Measurements from ENCODE around the gene GSTA2. TPM values are rescaled to one million over a fixed set of nuclear protein-coding genes. Genes with fewer than 3 reads are reported as not detected.

The GSTA2 gene
- total and polyA plus RNA-seq, 2 of the 13 experiments (the other 11 are each of a cell fraction or from before 2014, with no cell fraction given): 0.75 to 13.7 TPM

DNA sequence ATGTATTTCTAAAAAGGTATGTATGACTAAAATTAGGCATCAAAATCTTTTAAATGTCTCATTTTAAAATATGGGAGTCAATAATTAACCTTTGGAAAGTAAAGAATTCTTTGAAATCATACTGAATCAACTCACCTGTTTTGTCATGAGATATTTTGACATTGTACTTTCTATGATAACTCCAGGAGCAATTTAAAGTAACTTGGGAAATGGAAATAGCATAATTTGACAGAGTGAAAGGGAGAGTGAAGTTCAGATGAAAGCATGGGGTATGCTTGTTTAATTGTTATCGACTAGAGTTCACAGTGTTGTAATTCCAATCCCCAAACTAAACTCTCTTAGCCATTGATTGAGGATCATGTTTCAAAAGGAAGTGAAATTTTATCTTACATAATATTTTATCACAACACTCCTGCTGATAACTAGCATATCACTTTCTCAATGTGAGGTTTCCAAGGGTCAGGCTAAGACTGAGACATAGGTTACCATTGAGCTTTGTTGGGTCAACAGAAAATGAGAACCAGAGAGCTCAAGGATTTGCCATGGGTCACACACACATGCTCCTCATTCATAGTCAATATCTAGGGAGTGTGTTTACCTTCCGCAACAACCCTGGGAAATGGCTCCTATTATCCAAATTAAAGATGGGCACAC, 38.0 kb upstream of the GSTA2 start (continued):
- TF ChIP-seq, protein P1, sequence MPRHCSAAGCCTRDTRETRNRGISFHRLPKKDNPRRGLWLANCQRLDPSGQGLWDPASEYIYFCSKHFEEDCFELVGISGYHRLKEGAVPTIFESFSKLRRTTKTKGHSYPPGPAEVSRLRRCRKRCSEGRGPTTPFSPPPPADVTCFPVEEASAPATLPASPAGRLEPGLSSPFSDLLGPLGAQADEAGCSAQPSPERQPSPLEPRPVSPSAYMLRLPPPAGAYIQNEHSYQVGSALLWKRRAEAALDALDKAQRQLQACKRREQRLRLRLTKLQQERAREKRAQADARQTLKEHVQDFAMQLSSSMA (CRISPR knock-in tag; IDR thresholded peaks at IDR 0.05): no peak
- TF ChIP-seq ZNF644 (CRISPR knock-in tag; IDR thresholded peaks at IDR 0.05; ENCODE audit: low read depth) (peak; percentile 73), ZNF136 (CRISPR knock-in tag; IDR thresholded peaks at IDR 0.05; ENCODE audit: low read depth) (no peak), PRMT3 (CRISPR knock-in tag; IDR thresholded peaks at IDR 0.05; ENCODE audit: borderline replicate concordance, low read depth) (no peak), TCF7L2 (IDR thresholded peaks at IDR 0.05; ENCODE audit: low read depth, low read length) (no peak; the same call in 1 of the 2 replicates), IKZF1 (IDR thresholded peaks at IDR 0.05) (no peak), NFIB (CRISPR knock-in tag; IDR thresholded peaks at IDR 0.05; ENCODE audit: borderline replicate concordance) (no peak), ETV6 (CRISPR knock-in tag; conservative IDR thresholded peaks at IDR 0.05) (no peak), ARHGAP35 (CRISPR knock-in tag; IDR thresholded peaks at IDR 0.05; ENCODE audit: borderline replicate concordance) (no peak), SCMH1 (CRISPR knock-in tag; IDR thresholded peaks at IDR 0.05; ENCODE audit: borderline replicate concordance) (no peak), MLLT10 (CRISPR knock-in tag; IDR thresholded peaks at IDR 0.05) (no peak), ZNF562 (CRISPR knock-in tag; IDR thresholded peaks at IDR 0.05; ENCODE audit: borderline replicate concordance) (no peak), SALL1 (CRISPR knock-in tag; IDR thresholded peaks at IDR 0.05) (peak; percentile 81)
- TF ChIP-seq, protein P2, sequence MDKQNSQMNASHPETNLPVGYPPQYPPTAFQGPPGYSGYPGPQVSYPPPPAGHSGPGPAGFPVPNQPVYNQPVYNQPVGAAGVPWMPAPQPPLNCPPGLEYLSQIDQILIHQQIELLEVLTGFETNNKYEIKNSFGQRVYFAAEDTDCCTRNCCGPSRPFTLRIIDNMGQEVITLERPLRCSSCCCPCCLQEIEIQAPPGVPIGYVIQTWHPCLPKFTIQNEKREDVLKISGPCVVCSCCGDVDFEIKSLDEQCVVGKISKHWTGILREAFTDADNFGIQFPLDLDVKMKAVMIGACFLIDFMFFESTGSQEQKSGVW (CRISPR knock-in tag; IDR thresholded peaks at IDR 0.05; ENCODE audit: borderline replicate concordance): no peak
- TF ChIP-seq, protein P3, sequence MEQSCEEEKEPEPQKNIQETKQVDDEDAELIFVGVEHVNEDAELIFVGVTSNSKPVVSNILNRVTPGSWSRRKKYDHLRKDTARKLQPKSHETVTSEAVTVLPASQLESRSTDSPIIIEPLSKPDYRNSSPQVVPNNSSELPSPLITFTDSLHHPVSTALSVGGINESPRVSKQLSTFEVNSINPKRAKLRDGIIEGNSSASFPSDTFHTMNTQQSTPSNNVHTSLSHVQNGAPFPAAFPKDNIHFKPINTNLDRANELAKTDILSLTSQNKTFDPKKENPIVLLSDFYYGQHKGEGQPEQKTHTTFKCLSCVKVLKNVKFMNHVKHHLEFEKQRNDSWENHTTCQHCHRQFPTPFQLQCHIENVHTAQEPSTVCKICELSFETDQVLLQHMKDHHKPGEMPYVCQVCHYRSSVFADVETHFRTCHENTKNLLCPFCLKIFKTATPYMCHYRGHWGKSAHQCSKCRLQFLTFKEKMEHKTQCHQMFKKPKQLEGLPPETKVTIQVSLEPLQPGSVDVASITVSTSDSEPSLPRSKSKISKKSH (CRISPR knock-in tag; IDR thresholded peaks at IDR 0.05; ENCODE audit: borderline replicate concordance): no peak
- TF ChIP-seq, protein P4, sequence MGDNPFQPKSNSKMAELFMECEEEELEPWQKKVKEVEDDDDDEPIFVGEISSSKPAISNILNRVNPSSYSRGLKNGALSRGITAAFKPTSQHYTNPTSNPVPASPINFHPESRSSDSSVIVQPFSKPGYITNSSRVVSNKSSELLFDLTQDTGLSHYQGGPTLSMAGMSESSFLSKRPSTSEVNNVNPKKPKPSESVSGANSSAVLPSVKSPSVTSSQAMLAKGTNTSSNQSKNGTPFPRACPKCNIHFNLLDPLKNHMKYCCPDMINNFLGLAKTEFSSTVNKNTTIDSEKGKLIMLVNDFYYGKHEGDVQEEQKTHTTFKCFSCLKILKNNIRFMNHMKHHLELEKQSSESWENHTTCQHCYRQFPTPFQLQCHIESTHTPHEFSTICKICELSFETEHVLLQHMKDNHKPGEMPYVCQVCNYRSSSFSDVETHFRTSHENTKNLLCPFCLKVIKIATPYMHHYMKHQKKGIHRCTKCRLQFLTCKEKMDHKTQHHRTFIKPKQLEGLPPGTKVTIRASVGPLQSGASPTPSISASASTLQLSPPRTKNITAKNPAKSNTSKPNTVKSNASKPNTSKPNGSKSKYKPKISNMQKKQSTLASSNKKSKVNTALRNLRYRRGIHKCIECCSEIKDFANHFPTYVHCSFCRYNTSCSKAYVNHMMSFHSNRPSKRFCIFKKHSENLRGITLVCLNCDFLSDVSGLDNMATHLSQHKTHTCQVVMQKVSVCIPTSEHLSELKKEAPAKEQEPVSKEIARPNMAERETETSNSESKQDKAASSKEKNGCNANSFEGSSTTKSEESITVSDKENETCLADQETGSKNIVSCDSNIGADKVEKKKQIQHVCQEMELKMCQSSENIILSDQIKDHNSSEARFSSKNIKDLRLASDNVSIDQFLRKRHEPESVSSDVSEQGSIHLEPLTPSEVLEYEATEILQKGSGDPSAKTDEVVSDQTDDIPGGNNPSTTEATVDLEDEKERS (CRISPR knock-in tag; IDR thresholded peaks at IDR 0.05): no peak
- TF ChIP-seq, protein P5, sequence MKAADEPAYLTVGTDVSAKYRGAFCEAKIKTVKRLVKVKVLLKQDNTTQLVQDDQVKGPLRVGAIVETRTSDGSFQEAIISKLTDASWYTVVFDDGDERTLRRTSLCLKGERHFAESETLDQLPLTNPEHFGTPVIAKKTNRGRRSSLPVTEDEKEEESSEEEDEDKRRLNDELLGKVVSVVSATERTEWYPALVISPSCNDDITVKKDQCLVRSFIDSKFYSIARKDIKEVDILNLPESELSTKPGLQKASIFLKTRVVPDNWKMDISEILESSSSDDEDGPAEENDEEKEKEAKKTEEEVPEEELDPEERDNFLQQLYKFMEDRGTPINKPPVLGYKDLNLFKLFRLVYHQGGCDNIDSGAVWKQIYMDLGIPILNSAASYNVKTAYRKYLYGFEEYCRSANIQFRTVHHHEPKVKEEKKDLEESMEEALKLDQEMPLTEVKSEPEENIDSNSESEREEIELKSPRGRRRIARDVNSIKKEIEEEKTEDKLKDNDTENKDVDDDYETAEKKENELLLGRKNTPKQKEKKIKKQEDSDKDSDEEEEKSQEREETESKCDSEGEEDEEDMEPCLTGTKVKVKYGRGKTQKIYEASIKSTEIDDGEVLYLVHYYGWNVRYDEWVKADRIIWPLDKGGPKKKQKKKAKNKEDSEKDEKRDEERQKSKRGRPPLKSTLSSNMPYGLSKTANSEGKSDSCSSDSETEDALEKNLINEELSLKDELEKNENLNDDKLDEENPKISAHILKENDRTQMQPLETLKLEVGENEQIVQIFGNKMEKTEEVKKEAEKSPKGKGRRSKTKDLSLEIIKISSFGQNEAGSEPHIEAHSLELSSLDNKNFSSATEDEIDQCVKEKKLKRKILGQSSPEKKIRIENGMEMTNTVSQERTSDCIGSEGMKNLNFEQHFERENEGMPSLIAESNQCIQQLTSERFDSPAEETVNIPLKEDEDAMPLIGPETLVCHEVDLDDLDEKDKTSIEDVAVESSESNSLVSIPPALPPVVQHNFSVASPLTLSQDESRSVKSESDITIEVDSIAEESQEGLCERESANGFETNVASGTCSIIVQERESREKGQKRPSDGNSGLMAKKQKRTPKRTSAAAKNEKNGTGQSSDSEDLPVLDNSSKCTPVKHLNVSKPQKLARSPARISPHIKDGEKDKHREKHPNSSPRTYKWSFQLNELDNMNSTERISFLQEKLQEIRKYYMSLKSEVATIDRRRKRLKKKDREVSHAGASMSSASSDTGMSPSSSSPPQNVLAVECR (CRISPR knock-in tag; IDR thresholded peaks at IDR 0.05; ENCODE audit: borderline replicate concordance): peak; percentile 26; the same call in 1 of the 2 replicates
